ENCODE results near the gene CHRM2. TPM values are rescaled to one million over a fixed set of nuclear protein-coding genes. Genes with fewer than 3 reads are reported as not detected.

The CHRM2 gene
- total RNA-seq, 1 donor from 2014 or later, result not detected

GRCh38 chr7:136877990-136878389, 9.5 kb downstream of the CHRM2 start:
- Mint-ChIP-seq H3K27me3 (ENCODE audit: unreplicated experiment) (no peaks in the 10 kb centered on the region), H3K36me3 (ENCODE audit: low read depth, unreplicated experiment) (no peaks in the 10 kb centered on the region), H3K27ac (ENCODE audit: unreplicated experiment) (no peak overlapping the region), H3K9me3 (ENCODE audit: unreplicated experiment) (no peaks in the 10 kb centered on the region), H3K4me3 (ENCODE audit: unreplicated experiment) (no peak overlapping the region), H3K4me1 (ENCODE audit: unreplicated experiment) (peaks cover 14% of the 10 kb centered on the region)
- no peak for DNase-seq (ENCODE audit: low spot score)
- no peak for TF ChIP-seq CTCF (IDR thresholded peaks at IDR 0.05; ENCODE audit: unreplicated experiment)

GRCh38 chr7:136878878-136879277, 10.4 kb downstream of the CHRM2 start:
- DNase-seq (ENCODE audit: low spot score), result no peak
- Mint-ChIP-seq H3K4me1 (ENCODE audit: unreplicated experiment) (peaks cover 14% of the 10 kb centered on the region), H3K27ac (ENCODE audit: unreplicated experiment) (no peak overlapping the region), H3K9me3 (ENCODE audit: unreplicated experiment) (no peaks in the 10 kb centered on the region), H3K36me3 (ENCODE audit: low read depth, unreplicated experiment) (no peaks in the 10 kb centered on the region), H3K27me3 (ENCODE audit: unreplicated experiment) (no peaks in the 10 kb centered on the region), H3K4me3 (ENCODE audit: unreplicated experiment) (no peak overlapping the region)
- no peak for TF ChIP-seq CTCF (IDR thresholded peaks at IDR 0.05; ENCODE audit: unreplicated experiment)

GRCh38 chr7:136883046-136883445, 14.6 kb downstream of the CHRM2 start:
- peak; percentile 30 for TF ChIP-seq CTCF (IDR thresholded peaks at IDR 0.05; ENCODE audit: unreplicated experiment)
- Mint-ChIP-seq H3K27ac (ENCODE audit: unreplicated experiment) (no peak overlapping the region), H3K4me1 (ENCODE audit: unreplicated experiment) (peaks cover 14% of the 10 kb centered on the region), H3K4me3 (ENCODE audit: unreplicated experiment) (no peak overlapping the region), H3K27me3 (ENCODE audit: unreplicated experiment) (peaks cover 3% of the 10 kb centered on the region), H3K9me3 (ENCODE audit: unreplicated experiment) (no peaks in the 10 kb centered on the region), H3K36me3 (ENCODE audit: low read depth, unreplicated experiment) (no peaks in the 10 kb centered on the region)
- DNase-seq (ENCODE audit: low spot score), result no peak

GRCh38 chr7:136884492-136884891, 16.0 kb downstream of the CHRM2 start:
- H3K27me3 Mint-ChIP-seq (ENCODE audit: unreplicated experiment), result peaks cover 4% of the 10 kb centered on the region
- peaks cover 5% of the 10 kb centered on the region for H3K4me1 Mint-ChIP-seq (ENCODE audit: unreplicated experiment)
- H3K9me3 Mint-ChIP-seq (ENCODE audit: unreplicated experiment), result no peaks in the 10 kb centered on the region
- no peak overlapping the region for H3K27ac Mint-ChIP-seq (ENCODE audit: unreplicated experiment)
- H3K36me3 Mint-ChIP-seq (ENCODE audit: low read depth, unreplicated experiment), result no peaks in the 10 kb centered on the region
- H3K4me3 Mint-ChIP-seq (ENCODE audit: unreplicated experiment), result no peak overlapping the region
- DNase-seq (ENCODE audit: low spot score), result no peak
- no peak for TF ChIP-seq CTCF (IDR thresholded peaks at IDR 0.05; ENCODE audit: unreplicated experiment)

- no peaks in the 10 kb centered on the region for H3K4me1 Mint-ChIP-seq (ENCODE audit: unreplicated experiment)
Observed at GRCh38 chr7:136887317-136887716, 18.9 kb downstream of the CHRM2 start.

More at GRCh38 chr7:136887317-136887716, 18.9 kb downstream of the CHRM2 start:
- DNase-seq (ENCODE audit: low spot score), result no peak
- H3K27ac Mint-ChIP-seq (ENCODE audit: unreplicated experiment), result no peak overlapping the region
- no peak overlapping the region for H3K4me3 Mint-ChIP-seq (ENCODE audit: unreplicated experiment)
- H3K9me3 Mint-ChIP-seq (ENCODE audit: unreplicated experiment), result no peaks in the 10 kb centered on the region
- peaks cover 4% of the 10 kb centered on the region for H3K27me3 Mint-ChIP-seq (ENCODE audit: unreplicated experiment)
- no peak for TF ChIP-seq CTCF (IDR thresholded peaks at IDR 0.05; ENCODE audit: unreplicated experiment)
- no peaks in the 10 kb centered on the region for H3K36me3 Mint-ChIP-seq (ENCODE audit: low read depth, unreplicated experiment)

Data from endothelial cell (in vitro differentiated cells).